Measurements from ENCODE around the gene HIBCH.
"Not testable (repeated sequence)": the region's sequence is repeated elsewhere in the genome, so short reads cannot be mapped to it uniquely, and the experiment has no call there.

HIBCH gene

DNA sequence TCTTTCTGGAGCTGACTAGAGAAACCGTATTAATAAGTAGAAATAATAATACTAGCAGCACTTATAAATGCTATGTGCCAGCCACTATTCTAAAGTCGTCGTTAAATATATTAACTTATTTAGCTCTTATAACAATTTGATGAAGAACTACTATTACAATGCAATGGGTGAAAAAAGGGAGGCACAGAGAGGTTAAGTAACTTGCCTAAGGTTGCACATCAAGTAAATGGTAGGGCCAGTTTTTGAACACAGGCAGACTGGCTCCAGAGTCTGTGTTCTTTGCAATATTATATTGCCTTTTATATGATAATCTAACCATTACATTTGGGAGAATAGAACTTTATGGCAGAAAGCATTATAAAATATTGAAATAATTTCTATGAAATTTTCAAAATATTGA, 41.3 kb upstream of the HIBCH start:
- TF ChIP-seq, protein P1, sequence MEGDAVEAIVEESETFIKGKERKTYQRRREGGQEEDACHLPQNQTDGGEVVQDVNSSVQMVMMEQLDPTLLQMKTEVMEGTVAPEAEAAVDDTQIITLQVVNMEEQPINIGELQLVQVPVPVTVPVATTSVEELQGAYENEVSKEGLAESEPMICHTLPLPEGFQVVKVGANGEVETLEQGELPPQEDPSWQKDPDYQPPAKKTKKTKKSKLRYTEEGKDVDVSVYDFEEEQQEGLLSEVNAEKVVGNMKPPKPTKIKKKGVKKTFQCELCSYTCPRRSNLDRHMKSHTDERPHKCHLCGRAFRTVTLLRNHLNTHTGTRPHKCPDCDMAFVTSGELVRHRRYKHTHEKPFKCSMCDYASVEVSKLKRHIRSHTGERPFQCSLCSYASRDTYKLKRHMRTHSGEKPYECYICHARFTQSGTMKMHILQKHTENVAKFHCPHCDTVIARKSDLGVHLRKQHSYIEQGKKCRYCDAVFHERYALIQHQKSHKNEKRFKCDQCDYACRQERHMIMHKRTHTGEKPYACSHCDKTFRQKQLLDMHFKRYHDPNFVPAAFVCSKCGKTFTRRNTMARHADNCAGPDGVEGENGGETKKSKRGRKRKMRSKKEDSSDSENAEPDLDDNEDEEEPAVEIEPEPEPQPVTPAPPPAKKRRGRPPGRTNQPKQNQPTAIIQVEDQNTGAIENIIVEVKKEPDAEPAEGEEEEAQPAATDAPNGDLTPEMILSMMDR (IDR thresholded peaks at IDR 0.05; ENCODE audit: low read depth, low read length, missing control alignments): no peak
- DNase-seq (ENCODE audit: low read depth): no peak
- in situ Hi-C loops (cut with HindIII; ENCODE audit: low sequenced_read_pairs): no loop called here
- H3K4me3 ChIP-seq (ENCODE audit: low read depth, low read length): no peak overlapping the region

DNA sequence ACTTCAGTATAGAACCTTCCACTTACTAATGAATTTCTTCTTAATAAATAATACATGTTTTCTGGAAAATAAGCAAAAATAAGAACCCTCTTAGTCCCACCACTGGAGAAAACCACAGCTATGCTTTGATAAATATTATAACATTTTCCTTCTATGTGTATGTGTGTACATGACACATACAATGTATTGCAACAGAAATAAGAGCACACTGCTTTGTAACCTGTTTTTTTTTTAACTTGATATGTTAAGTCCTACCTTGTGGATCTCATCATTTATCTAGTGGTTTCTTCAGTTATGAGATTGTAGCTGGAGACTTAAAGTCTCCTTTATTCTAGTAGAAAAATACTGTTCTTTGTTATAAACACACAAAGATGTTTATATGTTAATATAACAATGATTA, 40.9 kb upstream of the HIBCH start:
- in situ Hi-C loops (cut with HindIII; ENCODE audit: low sequenced_read_pairs): no loop called here
- TF ChIP-seq, protein P1 (IDR thresholded peaks at IDR 0.05; ENCODE audit: low read depth, low read length, missing control alignments): no peak
- no peak overlapping the region for H3K4me3 ChIP-seq (ENCODE audit: low read depth, low read length)
- no peak for DNase-seq (ENCODE audit: low read depth)

DNA sequence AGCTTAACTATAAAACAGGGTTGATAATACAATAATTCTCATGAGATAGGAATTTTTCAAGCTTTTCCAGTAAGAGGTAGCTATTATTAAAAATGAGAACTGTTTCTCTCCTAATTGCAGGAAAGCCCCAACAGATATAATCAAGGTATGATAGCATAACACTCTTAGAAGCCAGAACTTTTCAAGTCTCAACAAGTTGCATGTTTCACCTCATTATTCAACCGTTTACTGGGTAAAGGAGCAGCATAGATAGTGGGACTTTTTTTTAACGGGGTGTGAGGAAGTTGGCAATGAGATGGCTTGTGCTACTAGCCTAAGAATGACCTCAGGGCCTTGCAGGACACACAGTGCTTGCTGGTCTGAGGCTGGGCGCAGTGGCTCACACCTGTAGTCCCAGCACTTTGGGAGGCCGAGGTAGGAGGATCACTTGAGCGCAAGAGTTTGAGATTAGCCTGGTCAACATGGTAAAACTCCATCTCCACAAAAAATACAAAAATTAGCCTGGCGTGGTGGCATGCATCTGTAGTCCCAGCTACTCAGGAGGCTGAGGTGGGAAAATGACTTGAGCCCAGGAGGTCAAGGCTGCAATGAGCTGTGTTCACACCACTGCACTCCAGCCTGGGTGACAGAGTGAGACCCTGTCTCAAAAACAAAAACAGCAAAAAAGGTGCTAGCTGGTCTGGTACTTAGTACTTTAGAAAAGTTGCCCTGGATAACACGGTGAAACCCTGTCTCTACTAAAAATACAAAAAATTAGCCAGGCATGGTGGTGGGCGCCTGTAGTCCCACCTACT, 39.2 kb upstream of the HIBCH start:
- DNase-seq (ENCODE audit: low read depth); H3K4me3 ChIP-seq (ENCODE audit: low read depth, low read length); in situ Hi-C loops (cut with HindIII; ENCODE audit: low sequenced_read_pairs): not testable (repeated sequence)

DNA sequence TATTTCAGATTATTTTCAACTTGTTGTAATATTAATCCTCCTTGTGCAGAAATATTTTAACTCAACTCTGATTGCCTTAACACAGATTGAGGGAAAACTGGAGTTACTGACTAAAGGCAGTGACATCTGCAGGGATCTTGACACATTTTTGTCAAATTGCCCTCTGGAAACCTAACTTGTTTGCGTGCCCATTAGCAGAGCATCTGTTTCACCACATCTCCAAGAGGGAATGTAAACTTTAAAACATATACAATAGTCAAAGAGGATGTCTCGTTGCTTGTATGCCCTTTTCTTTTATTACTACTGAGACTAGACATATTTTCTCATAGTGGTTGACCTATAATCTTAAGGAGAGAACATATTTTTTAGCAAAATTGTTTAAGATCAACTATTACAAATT, 38.0 kb upstream of the HIBCH start:
- TF ChIP-seq, protein P1 (IDR thresholded peaks at IDR 0.05; ENCODE audit: low read depth, low read length, missing control alignments): no peak
- no peak overlapping the region for H3K4me3 ChIP-seq (ENCODE audit: low read depth, low read length)
- in situ Hi-C loops (cut with HindIII; ENCODE audit: low sequenced_read_pairs): no loop called here
- DNase-seq (ENCODE audit: low read depth): no peak

DNA sequence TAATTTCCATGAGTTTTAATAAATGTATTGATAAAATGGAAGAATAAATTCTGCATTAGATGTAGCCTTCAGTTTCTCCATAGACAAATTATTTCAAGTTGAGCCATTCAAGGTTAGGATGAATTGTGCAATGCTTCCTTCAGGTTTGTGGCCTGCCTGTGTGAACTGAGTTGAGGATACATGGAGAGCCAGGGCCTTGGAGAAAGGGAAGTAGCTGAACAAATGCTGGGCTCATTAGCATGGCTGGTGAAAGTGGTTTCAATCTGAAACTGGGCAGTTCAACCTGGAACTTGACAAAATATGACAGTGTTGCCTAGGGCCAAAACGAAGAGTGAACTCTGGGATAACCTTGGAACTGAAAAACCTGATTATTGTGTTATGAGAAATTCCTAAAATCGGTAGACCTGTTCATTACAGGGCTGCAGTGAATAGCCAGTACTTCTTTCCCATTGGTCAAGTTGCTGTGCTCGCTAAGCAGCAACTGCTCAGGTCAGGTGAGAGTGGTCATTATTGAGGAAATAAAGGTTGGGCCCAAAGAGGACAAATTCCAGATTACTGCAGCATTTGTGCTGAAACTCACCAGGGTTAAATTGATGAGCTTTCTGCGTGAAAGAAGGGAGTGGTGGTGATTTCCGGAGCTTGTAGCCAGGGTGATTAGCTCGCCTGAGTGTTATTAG, 36.5 kb upstream of the HIBCH start:
- DNase-seq (ENCODE audit: low read depth): no peak
- in situ Hi-C loops (cut with HindIII; ENCODE audit: low sequenced_read_pairs): no loop called here
- no peak overlapping the region for H3K4me3 ChIP-seq (ENCODE audit: low read depth, low read length)
- TF ChIP-seq, protein P1 (IDR thresholded peaks at IDR 0.05; ENCODE audit: low read depth, low read length, missing control alignments): no peak

DNA sequence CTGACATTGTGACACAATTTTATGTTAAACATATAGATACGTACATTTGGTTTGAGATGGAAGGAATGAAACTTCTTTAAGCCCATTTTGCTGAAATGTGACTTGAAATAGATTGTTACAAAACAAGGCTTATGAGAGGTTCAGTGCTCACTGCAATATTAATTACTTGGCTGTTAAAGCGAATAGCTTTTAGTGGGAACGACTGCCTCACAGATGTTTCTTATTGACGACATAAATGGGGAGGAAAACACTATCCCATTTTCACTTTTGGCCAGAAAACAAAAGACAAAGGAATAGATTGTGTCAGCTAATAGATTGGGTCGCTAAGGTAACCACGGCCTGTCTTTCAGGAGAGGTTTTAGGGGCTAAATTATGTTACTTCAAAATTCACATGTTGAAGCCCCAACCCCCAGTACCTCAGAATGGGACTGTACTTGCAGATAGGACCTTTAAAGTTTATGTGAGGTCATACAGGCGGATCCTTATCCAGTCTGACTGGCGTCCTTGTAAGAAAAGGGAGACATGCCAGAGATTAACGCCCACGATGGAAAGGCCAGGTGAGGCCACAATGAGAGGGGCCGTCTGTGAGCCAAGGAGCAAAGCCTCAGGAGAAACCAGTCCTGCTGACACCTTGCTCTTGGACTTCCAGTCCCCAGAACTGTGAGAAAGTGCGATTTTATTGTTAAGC, 34.5 kb upstream of the HIBCH start:
- TF ChIP-seq, protein P1 (IDR thresholded peaks at IDR 0.05; ENCODE audit: low read depth, low read length, missing control alignments): no peak
- DNase-seq (ENCODE audit: low read depth): no peak
- H3K4me3 ChIP-seq (ENCODE audit: low read depth, low read length): no peak overlapping the region
- in situ Hi-C loops (cut with HindIII; ENCODE audit: low sequenced_read_pairs): no loop called here

DNA sequence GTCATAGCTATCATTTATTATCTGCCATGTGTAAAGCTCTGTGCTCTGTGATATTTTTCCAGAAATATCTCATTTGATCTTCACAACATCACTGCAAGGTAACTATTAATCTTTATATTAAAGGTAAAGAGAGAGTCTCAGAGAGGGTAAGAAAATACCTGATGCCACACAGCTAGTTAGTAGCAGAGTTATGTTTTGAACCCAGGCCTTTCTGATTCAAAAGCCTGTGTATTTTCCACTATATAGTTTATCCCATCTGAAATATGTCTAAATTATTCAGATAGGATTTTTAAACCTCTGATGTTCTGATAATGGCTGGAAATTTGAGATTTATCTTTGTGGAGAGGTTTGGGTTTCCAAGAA, 33.9 kb upstream of the HIBCH start:
- TF ChIP-seq, protein P1 (IDR thresholded peaks at IDR 0.05; ENCODE audit: low read depth, low read length, missing control alignments): no peak
- H3K4me3 ChIP-seq (ENCODE audit: low read depth, low read length): no peak overlapping the region
- DNase-seq (ENCODE audit: low read depth): no peak
- in situ Hi-C loops (cut with HindIII; ENCODE audit: low sequenced_read_pairs): no loop called here
